HL-60/S4 treated with retinoic acid at 250 ng/mL for 4 days and 3 days (cell line): ENCODE data around the gene LSM12.
"Not testable (repeated sequence)": the region's sequence is repeated elsewhere in the genome, so short reads cannot be mapped to it uniquely, and the experiment has no call there.

Source experiments
- in situ Hi-C: fragments of 300-500 bp; cut with MboI; formaldehyde crosslinking; loops from 2 replicates; pipeline ENCODE4 v1.7.0; 2022; ENCODE audit warnings: low sequenced_read_pairs

Gene LSM12

DNA sequence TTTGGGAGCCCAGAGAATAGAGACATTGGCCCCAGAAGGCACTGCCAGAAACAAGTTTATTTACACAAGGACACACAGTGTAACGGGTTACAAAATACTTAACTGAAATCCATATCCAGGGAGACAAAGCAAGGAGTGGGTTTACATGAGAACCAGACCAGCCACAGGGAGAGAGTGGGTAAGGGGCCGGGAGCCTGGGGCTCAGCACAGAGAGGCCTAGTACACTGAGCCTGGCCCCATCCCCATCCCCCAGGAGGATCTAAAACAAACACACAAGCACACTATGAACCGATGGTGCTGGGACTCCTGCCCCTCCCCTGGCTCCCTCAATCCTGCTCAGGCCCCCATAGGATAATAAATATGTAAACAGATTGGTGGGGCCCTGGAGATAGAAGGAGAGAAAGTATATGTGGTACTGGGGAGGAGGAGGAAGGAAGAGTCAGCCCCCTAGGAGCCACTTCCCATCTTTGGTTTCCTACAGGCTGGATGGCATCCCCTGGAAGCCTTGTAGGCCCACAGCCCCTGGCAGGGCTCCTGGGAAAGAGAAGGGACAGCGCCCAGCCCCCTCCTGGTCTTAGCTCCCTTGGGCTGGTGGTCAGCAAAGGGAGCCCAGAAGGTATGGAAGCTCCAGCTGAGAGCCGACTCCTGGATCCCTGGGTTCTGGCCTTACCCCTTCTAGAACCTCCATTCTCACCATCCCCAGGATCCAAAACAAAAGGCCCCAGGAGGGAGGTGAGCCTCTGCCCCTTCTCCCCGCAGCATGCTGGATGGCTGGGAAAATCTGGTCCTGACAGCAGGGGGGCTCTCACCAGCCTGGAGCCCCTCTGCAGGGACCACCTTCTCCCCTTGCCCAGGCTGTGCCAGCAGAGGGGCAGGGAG, 10.5 kb upstream of the LSM12 start:
- in situ Hi-C loops = no loop called here

DNA sequence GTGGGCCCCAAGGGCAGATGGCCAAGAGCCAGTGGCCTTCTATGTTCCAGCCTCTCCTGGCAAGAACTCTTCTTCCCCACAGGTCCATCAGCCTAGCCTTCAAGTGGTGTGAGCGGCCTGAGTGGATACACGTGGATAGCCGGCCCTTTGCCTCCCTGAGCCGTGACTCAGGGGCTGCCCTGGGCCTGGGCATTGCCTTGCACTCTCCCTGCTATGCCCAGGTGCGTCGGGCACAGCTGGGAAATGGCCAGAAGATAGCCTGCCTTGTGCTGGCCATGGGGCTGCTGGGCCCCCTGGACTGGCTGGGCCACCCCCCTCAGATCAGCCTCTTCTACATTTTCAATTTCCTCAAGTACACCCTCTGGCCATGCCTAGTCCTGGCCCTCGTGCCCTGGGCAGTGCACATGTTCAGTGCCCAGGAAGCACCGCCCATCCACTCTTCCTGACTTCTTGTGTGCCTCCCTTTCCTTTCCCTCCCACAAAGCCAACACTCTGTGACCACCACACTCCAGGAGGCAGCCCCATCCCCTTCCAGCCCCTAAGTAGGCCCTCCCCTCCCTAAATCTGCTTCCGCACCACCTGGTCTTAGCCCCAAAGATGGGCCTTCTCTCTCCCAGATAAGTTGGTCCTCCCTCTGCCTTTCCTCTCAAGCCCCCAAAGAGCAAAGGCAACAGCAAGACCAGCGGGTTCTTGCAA, 9.3 kb upstream of the LSM12 start:
- in situ Hi-C loops = no loop called here

DNA sequence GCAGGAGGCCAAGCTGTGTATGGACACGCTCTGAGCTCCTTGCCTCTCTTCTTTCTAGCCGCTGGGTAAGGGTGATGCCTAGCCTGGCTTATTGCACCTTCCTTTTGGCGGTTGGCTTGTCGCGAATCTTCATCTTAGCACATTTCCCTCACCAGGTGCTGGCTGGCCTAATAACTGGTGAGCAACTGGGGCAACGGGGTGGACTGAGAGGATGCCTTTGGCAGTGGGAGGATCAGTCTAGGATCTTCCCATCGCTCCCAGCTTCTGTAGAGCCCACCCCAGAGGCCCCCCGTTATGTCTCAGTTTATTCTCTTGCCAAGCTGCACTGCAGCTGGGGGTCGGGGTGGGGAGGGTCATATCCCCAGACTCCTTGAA, 8.4 kb upstream of the LSM12 start:
- in situ Hi-C loops = no loop called here

DNA sequence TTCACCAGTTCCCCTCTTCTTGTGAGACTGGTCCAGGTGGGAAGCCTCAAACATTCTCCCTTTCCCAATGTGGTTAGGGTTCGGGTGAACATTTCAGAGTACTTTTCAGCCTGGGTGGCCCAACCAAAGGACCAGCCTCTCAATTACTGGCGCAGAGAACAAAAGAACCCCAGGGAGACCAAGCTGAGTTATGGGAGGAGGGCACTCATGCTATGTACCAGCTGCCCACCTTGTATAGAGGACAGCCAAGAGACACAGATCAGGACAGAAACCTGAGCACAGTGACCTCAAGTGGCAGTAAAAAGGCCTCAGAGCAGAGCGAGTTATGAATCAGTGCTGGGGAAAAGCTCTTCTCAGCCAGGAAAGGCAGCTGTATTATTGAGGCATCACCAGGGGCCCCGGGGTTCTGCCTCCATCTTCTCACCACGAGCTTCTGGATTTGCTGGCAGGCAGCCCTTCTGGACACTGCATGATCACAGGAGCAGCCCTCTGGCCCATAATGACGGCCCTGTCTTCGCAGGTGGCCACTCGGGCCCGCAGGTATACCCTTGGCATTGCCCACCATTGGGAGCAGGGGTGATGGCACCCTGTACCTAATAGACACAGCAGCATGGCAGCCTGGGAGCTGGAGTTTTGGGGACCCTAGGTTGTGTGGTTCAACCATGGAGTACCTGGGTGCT, 7.9 kb upstream of the LSM12 start:
- in situ Hi-C loops = no loop called here

DNA sequence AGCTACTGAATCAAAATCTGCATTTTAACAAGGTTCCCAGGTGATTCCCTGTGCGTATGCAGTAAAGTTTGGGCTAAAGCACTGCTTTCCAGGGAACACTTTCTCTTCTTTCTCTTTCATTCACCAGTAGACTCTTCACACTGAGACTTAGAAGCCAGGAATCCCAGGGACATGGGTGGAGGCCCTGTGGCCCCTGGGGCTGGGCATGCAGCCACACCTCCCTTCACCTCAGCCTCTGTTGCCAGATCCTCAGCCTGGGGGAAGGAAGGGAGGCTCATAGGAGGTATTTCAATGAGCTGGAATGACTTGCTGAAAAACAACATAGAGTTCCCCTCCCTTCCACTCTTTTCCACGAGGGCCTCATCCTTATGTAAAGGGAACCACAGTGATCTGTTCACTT, 5.3 kb upstream of the LSM12 start:
- in situ Hi-C loops = no loop called here

DNA sequence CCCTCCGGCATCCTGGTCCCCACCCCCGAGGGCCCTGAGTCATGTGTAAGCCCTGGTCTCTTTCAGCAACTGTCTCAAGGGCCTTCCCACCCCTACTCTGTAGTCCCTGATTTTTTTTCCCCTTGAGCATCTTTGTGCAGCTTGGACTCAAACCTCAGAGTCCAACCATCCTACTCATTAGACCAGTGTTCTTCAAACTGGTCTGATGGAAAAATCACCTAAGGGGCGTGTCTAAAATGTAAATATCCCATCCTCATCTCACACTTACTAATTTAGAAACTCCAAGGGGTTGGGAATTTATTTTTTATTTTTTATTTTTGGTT, 4.7 kb upstream of the LSM12 start:
- in situ Hi-C loops = no loop called here

DNA sequence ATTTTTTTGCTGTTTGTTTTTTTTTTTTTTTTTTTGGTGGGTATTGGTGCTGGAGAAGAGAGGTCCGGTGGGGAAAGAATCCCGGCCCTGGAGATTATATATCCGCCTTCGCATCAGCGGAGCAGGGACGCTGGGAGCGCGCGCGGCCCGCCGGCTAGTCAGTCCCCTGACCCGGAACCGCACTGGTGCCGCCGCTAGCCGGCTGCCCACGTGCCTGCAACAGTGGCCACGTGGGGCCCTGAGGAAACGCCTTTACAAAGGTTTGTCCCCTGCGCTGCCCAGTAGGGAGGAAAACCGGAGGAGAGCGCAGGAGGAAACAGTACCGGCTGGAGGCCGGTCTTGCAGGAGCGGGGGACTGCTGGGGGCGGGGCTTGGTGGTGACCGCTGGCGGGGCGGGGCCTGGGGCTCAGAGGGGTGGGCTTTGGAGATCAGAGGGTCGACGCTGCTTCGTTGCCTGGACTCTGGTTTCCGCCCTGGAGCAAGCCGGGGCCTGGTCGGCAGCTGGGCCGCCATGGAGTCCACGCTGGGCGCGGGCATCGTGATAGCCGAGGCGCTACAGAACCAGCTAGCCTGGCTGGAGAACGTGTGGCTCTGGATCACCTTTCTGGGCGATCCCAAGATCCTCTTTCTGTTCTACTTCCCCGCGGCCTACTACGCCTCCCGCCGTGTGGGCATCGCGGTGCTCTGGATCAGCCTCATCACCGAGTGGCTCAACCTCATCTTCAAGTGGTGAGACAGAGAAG, 4.2 kb upstream of the LSM12 start, which contains the start of gene G6PC3:
TSS of gene G6PC3 (plus strand) at position 281 of the 743 bp plus-strand sequence. CDS start at position 512, 231 bp downstream.
- in situ Hi-C loops = no loop called here

DNA sequence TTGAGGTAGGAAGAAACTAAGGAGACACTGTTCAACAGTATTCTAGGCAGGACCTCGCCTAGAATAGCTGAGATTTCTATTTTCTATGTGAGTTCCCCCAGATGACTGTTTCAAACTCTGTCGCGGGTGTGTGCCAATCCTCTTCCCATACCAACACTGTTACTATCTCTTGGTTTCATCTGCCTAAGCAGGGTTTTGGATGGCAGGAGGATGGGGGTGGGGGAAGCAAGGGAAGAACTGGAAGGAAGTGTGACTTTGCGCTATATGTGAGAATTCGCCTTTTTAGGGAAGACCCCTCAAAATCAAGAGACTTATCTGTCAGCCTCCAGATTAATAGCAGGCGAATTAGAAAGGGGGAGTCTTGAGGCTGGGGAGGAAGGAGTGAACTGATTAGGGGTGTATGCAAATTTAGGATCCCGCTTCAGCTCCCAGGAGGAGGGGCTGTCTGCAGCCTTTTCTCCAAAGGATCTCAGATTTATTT, 3.5 kb upstream of the LSM12 start:
- in situ Hi-C loops = no loop called here

DNA sequence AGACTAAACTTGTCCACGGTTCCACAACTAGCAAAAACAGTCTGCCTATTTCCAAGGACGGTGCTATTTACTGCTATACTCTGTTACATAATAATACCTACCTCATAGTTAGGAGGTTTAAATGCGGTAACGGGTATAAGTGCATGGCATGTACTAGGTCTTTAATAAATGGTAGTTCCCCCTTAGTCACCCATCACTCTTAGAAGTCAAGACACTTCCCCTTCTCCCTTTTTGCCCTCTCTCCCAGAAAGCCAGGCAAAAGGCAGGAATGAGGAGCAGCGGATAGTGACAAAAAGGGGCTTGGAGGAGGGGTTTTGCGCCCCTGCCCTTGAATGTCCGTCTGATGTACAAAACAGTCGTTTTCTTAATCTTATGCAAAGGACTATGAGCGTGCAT, 1.1 kb upstream of the LSM12 start:
- in situ Hi-C loops = no loop called here

DNA sequence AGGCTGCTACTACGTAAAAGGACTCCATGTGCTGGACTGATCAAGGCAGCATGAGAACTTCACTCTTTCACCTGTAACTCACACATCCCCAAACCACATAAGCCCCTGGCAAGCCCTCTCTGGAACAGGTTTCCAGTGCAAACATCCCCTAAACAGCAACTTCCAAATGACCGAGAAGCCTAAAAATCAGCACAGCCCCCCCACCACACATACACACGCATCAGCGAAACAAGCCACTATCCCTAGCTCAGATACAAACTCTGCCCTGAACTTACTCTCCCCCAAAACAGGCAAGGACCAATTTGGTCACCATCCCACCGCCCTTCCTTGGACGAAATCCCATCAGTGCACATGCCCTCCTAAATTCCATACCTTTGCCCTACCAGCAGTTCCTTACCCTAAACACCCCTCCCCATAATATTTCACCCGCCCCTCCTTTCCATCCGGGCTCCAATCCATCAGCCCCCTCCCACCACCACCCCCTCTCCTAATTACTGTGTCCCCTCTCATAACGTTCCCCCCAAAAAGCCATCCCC, 735 bp downstream of the LSM12 start:
- in situ Hi-C loops = no loop called here

DNA sequence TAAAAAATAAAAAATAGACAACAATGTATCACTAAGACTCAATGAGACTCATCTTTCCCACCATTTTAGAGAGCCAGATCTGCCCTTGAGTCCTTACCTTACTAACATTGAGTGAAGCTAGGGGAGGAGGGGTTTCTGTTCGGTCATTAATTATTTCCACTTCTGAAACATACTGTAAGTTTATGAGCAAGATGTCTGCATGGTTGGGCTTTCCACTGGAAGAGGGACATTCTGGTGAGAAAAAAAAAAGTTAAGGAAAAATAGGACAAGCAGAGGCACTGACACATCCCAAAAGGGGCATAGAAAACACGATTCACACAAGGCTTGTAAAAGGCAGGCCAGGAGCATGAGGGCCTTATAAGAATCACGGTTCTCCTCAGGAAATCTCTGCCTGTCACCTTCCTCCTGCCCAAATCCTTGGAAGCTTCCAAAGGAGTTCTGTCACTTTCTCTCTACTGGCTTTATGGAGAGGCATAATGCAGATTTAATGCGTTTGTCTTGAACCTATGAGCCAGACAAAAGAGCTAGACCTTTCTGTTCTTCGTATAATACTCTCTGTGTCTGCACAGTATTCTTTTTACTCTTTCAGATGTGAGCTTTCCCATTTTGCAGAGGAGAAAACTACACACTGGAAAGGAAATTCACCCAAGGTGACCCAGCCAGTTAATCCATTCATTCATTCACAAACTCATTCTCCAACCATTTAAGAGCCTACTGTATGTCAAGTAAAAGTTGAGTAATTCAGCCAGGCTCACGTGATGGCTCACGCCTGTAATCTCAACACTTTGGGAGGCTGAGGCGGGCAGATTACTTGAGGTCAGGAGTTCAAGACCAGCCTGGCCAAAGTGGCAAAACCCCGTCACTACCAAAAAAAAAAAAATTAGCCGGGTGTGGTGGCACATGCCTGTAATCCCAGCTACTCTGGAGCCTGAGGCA, 2.5 kb downstream of the LSM12 start:
- in situ Hi-C loops = no loop called here

DNA sequence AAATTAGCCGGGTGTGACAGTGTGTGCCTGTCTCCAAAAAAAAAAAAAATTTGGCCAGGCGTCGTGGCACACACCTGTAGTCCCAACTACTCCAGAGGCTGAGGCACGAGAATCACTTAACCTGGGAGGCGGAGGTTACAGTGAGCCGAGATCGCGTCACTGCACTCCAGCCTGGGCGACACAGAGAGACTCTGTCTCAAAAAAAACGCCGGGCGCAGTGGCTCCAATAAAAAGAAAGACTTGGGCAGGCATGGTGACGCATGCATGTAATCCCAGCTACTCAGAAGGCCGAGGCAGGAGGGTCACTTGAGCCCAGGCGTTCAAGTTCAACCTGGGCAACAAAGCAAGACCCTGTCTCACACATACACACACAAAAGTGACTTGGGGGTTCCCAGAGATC, 3.6 kb downstream of the LSM12 start:
- in situ Hi-C loops = no loop called here

DNA sequence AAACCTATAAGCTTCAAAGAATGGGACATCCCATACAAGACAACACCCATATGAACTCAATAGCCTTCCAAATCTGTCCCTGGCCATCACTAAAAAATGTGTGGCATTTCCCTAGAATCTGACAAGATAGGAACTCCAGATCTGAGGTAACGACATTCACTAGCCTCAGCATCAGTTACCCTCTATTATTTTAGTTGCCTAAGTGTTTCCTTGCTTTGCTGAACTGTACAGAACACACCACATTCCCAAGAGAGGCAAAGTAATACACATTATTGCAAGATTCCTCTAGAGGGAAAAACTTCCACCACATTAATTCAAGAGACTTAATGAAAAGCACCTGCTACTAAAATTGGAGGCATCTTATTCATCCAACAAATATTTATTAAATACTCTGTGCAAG, 5.0 kb downstream of the LSM12 start:
- in situ Hi-C loops = no loop called here

DNA sequence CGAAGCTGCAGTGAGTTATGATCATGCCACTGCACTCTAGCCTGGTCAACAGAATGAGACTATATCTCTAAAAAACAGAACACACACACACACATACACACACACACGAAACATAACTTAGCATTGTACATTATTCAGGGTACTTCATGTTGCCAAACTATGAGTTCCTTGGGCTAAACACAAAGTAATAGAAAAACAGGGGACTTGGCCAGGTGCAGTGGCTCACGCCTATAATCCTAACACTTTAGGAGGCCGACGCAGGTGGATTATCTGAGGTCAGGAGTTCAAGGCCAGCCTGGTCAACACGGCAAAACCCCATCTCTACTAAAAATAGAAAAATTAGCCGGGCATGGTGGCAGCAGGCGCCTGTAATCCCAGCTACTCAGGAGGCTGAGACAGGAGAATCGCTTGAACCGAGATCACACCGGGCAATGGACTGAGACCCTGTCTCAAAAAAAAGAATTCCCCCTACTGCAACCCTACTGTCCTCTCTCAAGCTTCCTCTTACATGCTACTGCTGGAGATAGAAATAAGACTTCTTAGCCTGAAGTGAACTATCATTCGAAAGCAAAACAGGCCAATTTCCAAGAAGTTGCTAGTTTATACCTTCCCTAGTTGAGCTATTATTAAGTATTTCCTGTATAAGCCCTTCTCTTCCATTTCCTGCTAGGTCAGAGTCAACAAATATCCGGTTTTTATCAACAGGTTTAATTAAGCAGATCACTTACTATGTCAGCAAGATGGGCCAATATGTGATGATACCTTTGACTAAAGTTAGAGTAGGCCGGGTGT, 7.2 kb downstream of the LSM12 start:
- in situ Hi-C loops = no loop called here

DNA sequence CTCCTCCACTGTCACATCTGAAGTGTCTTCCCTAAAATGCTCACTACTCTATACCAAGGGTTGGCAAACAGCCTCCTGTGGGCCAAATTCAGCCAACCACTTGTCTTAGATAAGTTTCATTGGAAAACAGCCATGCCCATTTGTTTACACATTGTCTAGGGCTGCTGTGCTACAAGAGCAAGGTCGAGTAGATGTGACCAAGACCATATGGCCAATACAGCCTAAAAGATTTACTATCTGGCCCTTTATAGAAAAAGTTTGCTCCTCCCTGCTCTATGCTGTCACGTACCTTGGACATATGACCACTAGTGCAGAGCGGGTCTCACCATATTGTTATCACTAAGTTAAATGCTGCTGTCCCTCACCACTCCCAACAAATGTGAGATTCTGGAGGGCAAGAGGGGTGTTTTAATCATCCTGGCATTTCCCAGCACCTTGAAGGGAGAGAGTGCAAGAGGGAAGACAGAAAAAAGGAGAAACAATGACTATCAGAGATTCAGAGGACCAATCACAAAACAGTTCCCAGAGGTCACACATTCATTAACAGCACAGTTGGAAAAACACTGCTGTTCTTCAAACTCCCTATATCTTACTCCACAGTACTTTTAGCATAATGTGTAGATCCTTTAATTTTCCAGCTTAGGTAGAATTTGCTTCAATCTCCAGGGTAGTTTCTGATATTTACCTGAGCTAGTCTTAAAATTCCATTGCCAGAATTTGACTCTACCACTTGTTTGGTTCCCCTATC, 13.2 kb downstream of the LSM12 start:
- in situ Hi-C loops = no loop called here

DNA sequence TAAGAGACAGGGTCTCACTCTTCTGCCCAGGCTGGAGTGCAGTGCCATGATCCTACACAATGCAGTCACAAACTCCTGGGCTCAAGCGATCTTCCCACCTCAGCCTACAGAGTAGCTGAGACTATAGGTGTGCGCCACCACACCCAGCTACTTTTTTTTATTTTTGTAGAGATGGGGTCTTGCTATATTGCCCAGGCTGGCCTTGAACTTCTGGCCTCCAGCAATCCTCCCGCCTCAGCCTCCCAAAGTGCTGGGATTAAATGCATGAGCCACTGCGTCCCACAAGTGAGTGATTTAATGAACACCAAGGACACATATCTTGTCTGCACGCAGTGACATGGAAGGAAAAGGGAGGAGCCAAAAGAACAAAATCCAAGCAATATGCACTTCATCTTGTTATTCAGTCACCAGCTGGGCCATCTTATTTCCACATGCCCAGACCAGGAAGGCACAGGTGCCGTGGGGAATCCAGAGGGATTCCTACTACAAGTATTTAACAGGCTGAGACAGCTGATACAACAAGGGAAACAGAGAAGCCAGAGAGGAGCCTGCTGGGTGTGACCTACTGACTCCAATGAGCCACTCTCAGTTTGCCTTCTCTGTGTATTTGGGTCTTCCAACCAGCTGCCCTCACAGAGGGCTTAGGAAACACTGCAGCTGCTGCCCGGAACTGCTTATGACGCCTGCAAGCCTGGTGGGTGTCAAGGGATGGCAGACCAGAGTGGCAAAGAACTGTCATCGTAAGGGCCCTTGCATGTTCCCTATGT, 17.0 kb downstream of the LSM12 start:
- in situ Hi-C loops = no loop called here

DNA sequence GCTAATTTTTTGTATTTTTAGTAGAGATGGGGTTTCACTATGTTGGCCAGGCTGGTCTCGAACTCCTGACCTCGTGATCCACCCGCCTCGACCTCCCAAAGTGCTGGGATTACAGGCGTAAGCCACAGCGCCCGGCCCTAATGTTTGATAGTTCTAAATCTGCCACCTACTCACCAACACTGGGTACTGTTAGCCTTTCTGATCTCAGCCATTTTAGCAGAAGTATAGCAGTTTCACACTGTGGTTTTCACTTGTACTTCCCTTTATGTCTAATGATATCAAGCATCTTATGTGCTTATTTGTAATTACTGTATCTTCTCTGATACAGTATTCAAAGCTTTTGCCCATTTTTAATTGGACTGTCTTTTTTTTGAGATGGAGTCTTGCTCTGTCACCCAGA, 19.6 kb downstream of the LSM12 start:
- in situ Hi-C loops = not testable (repeated sequence)

DNA sequence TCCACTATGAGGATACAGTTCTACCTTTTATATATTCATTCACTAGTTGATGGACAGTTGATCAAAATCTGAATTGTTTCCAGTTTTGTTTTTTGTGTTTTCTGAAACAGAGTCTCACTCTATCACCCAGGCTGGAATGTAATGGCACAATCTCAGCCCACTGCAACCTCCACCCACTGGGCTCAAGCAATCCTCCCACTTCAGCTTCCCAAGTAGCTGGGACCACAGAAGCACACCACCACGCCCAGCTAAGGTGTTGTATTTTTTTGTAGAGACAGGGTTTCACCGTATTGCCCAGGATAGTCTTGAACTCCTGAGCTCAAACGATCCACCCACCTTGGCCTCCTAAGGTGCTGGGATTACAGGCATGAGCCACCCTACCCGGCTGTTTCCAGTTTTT, 21.0 kb downstream of the LSM12 start:
- in situ Hi-C loops = no loop called here
